IPS DF 6.9 (cell line): ENCODE results near the gene HLTF.
"Not testable (repeated sequence)": the region's sequence is repeated elsewhere in the genome, so short reads cannot be mapped to it uniquely, and the experiment has no call there.

Experiments used
- DNase-seq: peaks from one replicate; pipeline ENCODE4 v3.0.0-alpha.2; 2013; ENCODE audit warnings: low read depth, low spot score
- H3K27ac ChIP-seq: one replicate; pipeline ENCODE4 v1.5.1; 2013; ENCODE audit warnings: low read length, control low read depth
- H3K27me3 ChIP-seq: 2 replicates; pipeline ENCODE4 v1.6.1; 2013; ENCODE audit warnings: mild to moderate bottlenecking, low read length; ENCODE audit not compliant: control insufficient read depth, insufficient read depth
- H3K36me3 ChIP-seq: 2 replicates; pipeline ENCODE4 v1.6.1; 2013; ENCODE audit warnings: low read length; ENCODE audit not compliant: control insufficient read depth, insufficient read depth
- H3K4me1 ChIP-seq: 2 replicates; pipeline ENCODE4 v1.6.1; 2013; ENCODE audit warnings: low read length; ENCODE audit not compliant: control insufficient read depth, insufficient read depth
- H3K4me3 ChIP-seq: 2 replicates; pipeline ENCODE4 v1.5.1; 2013; ENCODE audit warnings: mild to moderate bottlenecking, low read length
- H3K9me3 ChIP-seq: 2 replicates; pipeline ENCODE4 v1.6.1; 2013; ENCODE audit warnings: low read length, inconsistent platforms; ENCODE audit not compliant: control insufficient read depth, insufficient read depth
- WGBS: extraction: QIAGEN DNeasy Blood & Tissue Kit; methylation state at CpG from one replicate; pipeline ENCODE4 v1.1.7; 2013; ENCODE audit warnings: mixed read lengths, missing lambda C conversion rate; ENCODE audit not compliant: insufficient read length, insufficient coverage; 5-methylcytosine and 5-hydroxymethylcytosine counted together

HLTF gene

GRCh38 chr3:149118724-149119123 is 32.4 kb upstream of the HLTF start:
- Histone ChIP-seq H3K9me3 (no peaks in the 10 kb centered on the region), H3K27ac (no peak overlapping the region), H3K36me3 (no peaks in the 10 kb centered on the region), H3K4me1 (peaks cover 5% of the 10 kb centered on the region), H3K27me3 (no peaks in the 10 kb centered on the region), H3K4me3 (no peak overlapping the region)
- DNase-seq, result no peak
- no CpG with 5 or more reads among the region's 9 CpGs for WGBS

GRCh38 chr3:149115114-149115513 is 28.8 kb upstream of the HLTF start:
- H3K9me3 ChIP-seq, result no peaks in the 10 kb centered on the region
- peaks cover 5% of the 10 kb centered on the region for H3K4me1 ChIP-seq
- WGBS, result no CpG with 5 or more reads among the region's 5 CpGs
- H3K27me3 ChIP-seq, result no peaks in the 10 kb centered on the region
- H3K27ac ChIP-seq, result no peak overlapping the region
- H3K36me3 ChIP-seq, result no peaks in the 10 kb centered on the region
- no peak overlapping the region for H3K4me3 ChIP-seq
- DNase-seq, result no peak

DNA sequence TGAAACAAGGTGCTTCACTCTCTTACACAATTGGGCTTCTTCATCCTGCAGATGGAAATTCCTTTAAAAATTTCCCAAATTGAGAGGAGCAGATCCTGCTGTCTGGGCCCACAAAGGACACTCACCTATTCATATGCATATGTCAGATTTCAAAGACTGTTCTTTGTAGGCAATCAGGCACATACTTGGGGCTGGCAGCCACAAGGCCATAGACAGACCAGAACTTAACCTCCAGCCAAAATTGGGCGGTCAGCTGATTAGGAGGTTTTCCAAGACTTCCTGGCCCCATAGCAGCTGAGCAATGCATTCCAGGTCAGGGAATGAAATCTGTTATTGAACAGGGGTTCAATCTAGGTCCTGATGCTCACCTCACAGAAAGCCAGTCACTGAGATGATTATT is 28.1 kb upstream of the HLTF start:
- no CpG with 5 or more reads among the region's 1 CpG for WGBS
- no peaks in the 10 kb centered on the region for H3K27me3 ChIP-seq
- H3K27ac ChIP-seq, result no peak overlapping the region
- H3K4me3 ChIP-seq, result no peak overlapping the region
- no peaks in the 10 kb centered on the region for H3K36me3 ChIP-seq
- peaks cover 5% of the 10 kb centered on the region for H3K4me1 ChIP-seq
- H3K9me3 ChIP-seq, result no peaks in the 10 kb centered on the region
- no peak for DNase-seq

- no peak overlapping the region for H3K27ac ChIP-seq
- H3K27me3 ChIP-seq, result no peaks in the 10 kb centered on the region
- no peaks in the 10 kb centered on the region; the same call in 1 of the 2 replicates for H3K9me3 ChIP-seq
- H3K4me1 ChIP-seq, result no peaks in the 10 kb centered on the region
- WGBS, result no CpG with 5 or more reads among the region's 3 CpGs
- no peak overlapping the region for H3K4me3 ChIP-seq
- H3K36me3 ChIP-seq, result no peaks in the 10 kb centered on the region
- no peak for DNase-seq
Observed at GRCh38 chr3:149104484-149104883, 18.2 kb upstream of the HLTF start.

- 100% methylated on average over 1 of the region's 3 CpGs for WGBS
- Histone ChIP-seq H3K27me3 (no peaks in the 10 kb centered on the region), H3K27ac (no peak overlapping the region), H3K4me3 (no peak overlapping the region), H3K4me1 (no peaks in the 10 kb centered on the region), H3K9me3 (no peaks in the 10 kb centered on the region; the same call in 1 of the 2 replicates), H3K36me3 (no peaks in the 10 kb centered on the region)
- DNase-seq, result no peak
Observed at GRCh38 chr3:149101641-149102040, 15.3 kb upstream of the HLTF start.

GRCh38 chr3:149101154-149101553 is 14.8 kb upstream of the HLTF start:
- no peak for DNase-seq
- no peaks in the 10 kb centered on the region for H3K27me3 ChIP-seq
- H3K9me3 ChIP-seq, result no peaks in the 10 kb centered on the region
- WGBS, result no CpG with 5 or more reads among the region's 4 CpGs
- no peak overlapping the region for H3K4me3 ChIP-seq
- no peak overlapping the region for H3K27ac ChIP-seq
- H3K4me1 ChIP-seq, result no peaks in the 10 kb centered on the region
- no peaks in the 10 kb centered on the region for H3K36me3 ChIP-seq

DNA sequence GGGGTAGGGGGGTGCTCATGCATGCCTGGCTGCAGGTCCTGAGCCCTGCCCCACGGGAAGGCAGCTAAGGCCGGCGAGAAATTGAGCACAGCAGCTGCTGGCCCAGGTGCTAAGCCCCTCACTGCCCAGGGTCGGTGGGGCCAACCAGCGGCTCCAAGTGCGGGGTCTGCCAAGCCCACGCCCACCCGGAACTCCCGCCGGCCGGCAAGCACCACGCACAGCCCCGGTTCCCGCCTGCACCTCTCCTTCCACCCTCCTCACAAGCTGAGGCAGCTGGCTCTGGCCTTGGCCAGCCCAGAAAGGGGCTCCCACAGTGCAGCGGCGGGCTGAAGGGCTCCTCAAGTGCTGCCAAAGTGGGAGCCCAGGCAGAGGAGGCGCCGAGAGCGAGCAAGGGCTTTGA is 11.7 kb upstream of the HLTF start:
- not testable (repeated sequence) for H3K4me1 ChIP-seq, H3K9me3 ChIP-seq, DNase-seq, H3K36me3 ChIP-seq, H3K27ac ChIP-seq, H3K4me3 ChIP-seq, H3K27me3 ChIP-seq
- no CpG with 5 or more reads among the region's 19 CpGs for WGBS

GRCh38 chr3:149095487-149095886 is 9.2 kb upstream of the HLTF start:
- no peaks in the 10 kb centered on the region for H3K27me3 ChIP-seq
- DNase-seq, result no peak
- H3K9me3 ChIP-seq, result no peaks in the 10 kb centered on the region
- no peaks in the 10 kb centered on the region for H3K4me1 ChIP-seq
- no peak overlapping the region for H3K4me3 ChIP-seq
- H3K36me3 ChIP-seq, result no peaks in the 10 kb centered on the region
- no CpG with 5 or more reads among the region's 4 CpGs for WGBS
- H3K27ac ChIP-seq, result no peak overlapping the region

DNA sequence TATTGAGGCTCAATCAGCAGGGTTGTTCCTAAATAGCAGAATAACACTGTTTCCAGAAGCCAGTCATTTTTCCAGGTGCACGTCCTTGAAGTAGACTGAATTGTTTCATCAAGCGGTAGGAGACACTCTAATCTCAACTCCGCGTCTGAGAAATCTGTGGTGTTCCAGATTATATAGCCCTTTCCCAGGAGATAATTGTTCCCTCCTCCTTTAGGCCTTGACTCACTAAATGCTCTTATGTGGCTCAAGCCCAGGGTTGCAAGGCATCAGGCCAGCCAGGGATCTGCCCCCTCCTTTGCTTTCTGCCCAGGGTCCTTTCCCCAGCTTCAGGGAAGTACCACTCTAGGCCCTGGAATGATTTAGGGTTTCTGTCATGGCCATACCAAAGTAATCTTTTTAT is 5.7 kb upstream of the HLTF start:
- Histone ChIP-seq H3K27ac (no peak overlapping the region), H3K9me3 (no peaks in the 10 kb centered on the region), H3K4me3 (no peak overlapping the region), H3K27me3 (no peaks in the 10 kb centered on the region), H3K4me1 (no peaks in the 10 kb centered on the region; the same call in 1 of the 2 replicates), H3K36me3 (no peaks in the 10 kb centered on the region)
- no CpG with 5 or more reads among the region's 4 CpGs for WGBS
- DNase-seq, result no peak

GRCh38 chr3:149090907-149091306 is 4.6 kb upstream of the HLTF start:
- H3K4me1 ChIP-seq, result no peaks in the 10 kb centered on the region; the same call in 1 of the 2 replicates
- H3K27me3 ChIP-seq, result no peaks in the 10 kb centered on the region
- no peak overlapping the region for H3K4me3 ChIP-seq
- H3K36me3 ChIP-seq, result no peaks in the 10 kb centered on the region
- no CpG with 5 or more reads among the region's 3 CpGs for WGBS
- no peaks in the 10 kb centered on the region for H3K9me3 ChIP-seq
- no peak for DNase-seq
- no peak overlapping the region for H3K27ac ChIP-seq

DNA sequence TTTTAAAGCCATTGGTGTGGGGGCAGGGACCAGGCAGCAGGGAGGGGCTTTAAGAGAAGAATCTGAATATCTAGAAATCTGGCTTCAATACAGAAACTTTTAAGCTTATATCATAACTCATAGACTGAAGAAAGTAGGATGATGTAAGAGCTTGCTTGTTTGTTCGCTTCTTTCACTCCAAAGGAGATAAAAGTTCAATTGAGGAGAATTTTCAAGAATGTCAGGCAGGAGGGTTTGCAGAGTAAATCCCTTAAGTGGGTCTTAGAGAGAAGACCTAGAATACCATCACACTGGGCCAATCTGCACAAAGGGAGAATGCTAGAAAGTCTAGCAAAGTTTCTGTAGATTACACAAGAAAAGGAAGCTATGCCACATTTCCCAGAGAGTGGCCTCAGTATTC is 4.1 kb upstream of the HLTF start:
- no peak overlapping the region for H3K27ac ChIP-seq
- WGBS, result no CpG with 5 or more reads among the region's 1 CpG

More for the DNA sequence above, 4.1 kb upstream of the HLTF start:
- Histone ChIP-seq H3K27me3 (no peaks in the 10 kb centered on the region), H3K4me3 (no peak overlapping the region), H3K4me1 (no peaks in the 10 kb centered on the region; the same call in 1 of the 2 replicates), H3K36me3 (no peaks in the 10 kb centered on the region), H3K9me3 (no peaks in the 10 kb centered on the region)
- no peak for DNase-seq
